TTC549 (cell line): ENCODE results near the gene DCLK2.

Experiments used
- FAIRE-seq: peaks from 2 replicates; lab custom pipeline; 2012; peaks lifted over from hg19 to GRCh38; lab: Jason Lieb, UNC

Gene DCLK2

DNA sequence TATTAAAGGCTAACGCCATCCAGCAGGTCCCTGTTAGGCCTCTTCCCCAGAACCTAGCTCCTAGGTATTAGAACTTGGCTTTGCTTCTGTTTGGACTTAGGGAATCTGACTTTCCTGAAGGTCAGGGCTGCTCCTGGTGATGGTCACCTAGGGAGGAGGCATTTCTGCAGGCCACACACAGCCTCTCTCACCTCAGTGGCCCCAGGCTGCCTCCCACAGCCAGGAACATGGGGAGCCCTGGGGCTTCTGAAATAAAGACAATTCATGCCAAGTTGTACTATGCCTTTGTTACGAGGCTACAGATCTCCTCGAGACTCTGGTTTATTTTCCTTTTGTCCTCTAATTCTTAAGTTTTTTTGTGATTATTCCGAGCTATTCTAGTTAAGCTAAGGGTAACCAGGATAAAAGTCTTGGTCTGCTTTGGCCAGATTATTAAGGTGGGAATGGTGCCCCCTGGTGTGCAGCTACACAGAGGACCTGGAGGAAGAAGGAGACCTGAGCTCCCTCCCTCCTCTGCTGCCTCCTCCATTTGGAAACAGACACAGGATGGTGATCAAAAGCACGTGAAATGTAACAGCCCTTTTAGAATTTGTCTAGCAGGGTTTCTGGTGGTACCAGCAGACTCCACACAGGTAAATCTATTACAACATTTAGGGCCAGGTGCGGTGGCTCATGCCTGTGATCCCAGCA lies 131.0 kb downstream of the DCLK2 start:
- no peak for FAIRE-seq

DNA sequence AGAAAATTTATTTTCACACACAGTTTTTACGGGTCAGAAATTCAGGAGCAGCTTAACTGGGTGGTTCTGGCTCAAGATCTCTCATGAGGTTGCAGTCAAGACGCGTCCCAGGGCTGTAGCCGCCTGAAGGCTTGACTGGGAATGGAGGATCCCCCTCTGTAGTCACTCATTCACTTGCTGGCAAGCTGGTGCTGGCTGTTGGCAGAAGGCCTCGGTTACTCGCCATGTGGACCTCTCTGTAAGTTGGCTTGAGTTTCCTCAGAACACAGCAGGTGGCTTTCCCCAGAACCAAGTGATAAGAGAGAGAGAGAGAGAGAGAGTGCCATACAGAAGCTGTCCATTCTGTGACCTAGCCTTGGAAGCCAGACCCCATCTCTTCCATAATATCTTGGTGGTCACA lies 132.8 kb downstream of the DCLK2 start:
- FAIRE-seq, result no peak

DNA sequence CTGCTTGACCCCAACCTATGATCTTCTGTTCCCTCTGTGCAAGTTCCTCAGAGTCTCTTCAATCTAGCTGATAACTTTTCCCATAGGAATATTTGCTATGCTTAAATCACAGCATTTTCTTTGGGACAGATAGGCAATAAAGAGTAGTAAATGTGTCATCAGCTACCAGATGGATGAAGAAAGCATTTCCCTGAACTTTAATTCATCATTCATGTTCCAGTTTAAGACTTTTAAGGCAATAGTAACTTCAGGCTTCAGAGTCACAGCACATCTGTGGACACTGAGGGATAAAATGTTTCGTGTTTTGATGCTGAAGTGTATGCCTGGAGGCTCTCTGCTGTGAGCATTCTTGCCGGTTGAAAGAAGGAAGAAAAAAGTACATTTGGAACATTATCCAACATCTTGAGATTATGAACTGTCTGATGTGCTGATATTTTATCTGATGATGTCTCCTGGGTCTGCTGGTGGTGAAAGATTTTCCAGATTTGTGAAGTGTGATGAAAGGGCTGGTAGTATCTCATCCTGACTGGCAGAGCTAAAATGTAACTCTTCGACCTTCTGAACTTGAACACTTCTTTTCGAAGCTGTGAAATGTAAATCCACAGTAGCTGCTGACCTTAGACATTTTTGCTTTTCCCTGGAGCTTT lies 133.7 kb downstream of the DCLK2 start:
- no peak for FAIRE-seq

DNA sequence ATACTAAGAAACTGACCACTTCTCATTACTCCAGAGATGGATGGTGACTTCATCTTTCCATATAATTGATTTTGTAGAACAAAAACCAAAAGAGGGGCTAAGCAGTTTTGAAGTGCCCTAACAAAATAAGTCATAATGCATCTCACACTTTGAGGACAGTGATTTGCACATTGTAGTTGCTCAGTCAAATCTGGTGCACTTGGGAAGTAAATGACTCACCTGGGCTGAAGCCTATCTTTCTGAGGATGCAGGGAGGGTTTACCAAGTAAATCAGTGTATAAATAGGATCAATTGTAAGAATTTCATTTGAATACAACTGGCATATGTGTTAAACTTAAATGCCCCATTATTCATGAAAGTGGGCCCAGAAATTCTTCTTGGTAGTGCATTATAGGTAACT lies 134.2 kb downstream of the DCLK2 start:
- FAIRE-seq, result no peak

DNA sequence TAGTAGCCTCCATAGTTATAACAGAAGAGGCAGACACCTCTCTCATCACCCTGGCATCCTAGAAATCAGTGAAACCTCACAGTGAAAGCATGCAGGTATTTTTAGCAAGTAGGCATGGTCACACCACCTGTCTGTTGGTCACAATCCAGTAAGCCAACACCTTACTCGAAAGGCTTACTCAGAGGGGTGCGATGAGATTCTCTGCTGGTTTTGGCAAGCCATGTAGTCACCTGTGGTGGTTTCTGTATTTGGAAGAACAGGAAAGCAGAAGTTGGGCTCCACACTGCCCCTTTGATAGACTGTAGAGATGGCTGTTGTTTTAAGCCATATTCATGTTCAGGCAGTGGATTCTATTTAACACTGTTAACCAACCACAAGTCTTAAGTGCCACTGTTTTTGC lies 134.7 kb downstream of the DCLK2 start:
- FAIRE-seq, result no peak

DNA sequence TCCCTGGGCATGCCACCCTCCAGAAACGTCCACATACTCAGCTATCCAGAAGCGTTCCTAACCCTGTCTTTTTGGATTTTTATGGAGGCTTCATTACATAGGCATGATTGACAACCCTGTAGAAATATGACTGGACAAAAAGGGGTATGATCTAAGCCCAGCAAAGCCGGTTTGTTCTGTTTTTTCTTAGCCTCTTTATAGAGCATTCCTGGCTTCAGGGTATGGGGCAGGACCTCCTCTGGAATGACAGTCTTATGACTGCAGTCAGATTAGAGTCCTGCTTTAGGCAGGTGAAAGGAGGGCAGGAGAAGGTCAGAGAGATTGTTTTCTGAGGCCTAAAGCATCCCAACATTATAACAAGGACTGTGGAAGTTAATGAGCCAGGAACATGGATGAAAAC lies 137.4 kb downstream of the DCLK2 start:
- no peak for FAIRE-seq

DNA sequence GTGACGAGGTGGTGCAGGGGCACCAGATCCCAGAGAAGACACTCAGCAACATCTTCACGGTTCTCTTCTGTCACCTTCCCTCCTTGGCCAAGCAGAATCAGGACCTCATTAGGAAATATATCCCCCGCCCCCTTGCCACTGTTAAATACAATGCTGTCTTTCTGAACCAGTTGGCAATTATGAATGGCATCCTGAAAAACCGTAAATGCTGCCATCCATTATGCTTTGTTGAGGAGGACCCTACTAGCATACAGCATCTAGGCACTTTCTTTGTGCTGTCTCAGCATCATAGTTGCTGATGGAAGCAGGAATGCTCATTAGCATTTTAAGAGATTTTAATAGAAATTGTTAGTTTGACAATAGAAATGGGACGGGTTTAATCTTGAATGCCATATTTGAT lies 138.5 kb downstream of the DCLK2 start:
- FAIRE-seq, result no peak

DNA sequence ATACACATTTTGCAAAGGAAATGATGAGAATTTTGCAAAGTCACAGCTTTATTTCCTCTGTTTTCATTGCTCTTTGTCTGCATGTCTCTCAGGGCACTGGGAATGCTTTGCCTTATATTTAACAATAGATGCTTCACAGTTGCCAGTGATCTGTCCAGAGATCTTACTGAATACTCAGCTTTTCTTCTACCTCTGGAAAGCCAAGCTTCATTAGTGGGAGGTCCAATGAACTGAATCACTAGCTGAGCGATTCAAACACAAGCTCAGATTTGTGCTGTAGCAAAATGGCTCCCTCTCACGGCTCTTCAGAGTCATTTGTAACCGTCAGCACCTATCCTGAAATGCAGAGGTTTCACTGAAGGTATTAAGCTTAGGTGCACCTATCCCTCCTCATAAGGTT lies 138.9 kb downstream of the DCLK2 start:
- no peak for FAIRE-seq

DNA sequence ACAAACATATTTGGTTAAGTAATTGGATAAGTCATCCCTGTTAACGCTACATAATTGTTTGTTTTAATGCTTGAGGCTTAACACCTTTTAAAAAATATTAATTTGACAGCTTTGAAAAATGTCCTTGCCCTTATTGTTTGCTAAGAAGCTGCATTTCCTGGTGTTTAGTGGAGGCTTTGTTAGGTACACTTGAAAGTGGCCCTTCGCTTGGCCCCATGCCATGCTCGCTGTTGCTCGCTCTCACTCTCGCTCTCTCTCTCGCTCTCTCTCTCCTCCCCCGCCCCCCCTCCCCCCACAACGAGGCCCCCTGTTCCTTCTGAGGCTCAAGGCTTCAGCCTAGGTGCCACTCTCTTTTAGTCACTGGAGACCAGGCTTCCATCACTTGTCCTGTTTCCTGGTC lies 139.6 kb downstream of the DCLK2 start:
- FAIRE-seq, result no peak

DNA sequence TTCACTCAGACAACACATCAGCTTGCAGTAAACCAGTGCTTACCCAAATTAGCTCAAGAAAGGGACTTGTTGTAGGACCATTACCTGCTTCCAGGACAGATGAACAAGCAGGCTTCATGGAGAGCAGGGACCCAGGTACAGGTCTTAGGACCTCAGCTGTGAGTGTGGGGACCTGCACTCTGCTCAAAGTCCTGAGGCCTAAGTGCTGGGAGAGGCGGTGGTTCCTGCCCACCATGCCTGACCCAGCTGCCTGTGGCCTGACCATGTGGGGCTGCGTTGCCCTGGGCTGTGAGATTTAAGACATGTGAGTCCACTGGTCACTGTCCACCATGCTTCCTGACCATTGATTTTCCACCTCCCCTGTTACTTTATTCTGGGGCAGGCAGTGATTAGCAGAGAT lies 140.2 kb downstream of the DCLK2 start:
- FAIRE-seq, result no peak

DNA sequence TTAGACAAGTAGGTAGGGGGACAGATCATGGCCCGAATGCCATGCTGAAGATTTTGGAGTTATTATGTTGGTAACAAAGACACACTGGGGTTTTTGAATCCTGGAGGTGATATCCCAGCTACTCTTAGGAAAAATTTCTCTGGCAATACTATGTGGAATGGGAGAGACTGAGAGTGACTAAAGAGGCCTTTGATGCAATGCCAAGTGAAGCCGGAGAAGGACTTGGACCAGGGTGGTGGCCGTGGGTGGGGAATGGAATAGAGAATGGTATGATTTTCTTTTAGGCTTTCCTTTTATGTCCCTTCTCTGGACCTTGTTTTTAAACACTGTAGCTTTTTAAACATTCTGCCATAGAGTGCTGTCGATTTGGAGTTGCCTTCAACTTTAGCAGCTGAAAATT lies 141.6 kb downstream of the DCLK2 start:
- FAIRE-seq, result no peak

DNA sequence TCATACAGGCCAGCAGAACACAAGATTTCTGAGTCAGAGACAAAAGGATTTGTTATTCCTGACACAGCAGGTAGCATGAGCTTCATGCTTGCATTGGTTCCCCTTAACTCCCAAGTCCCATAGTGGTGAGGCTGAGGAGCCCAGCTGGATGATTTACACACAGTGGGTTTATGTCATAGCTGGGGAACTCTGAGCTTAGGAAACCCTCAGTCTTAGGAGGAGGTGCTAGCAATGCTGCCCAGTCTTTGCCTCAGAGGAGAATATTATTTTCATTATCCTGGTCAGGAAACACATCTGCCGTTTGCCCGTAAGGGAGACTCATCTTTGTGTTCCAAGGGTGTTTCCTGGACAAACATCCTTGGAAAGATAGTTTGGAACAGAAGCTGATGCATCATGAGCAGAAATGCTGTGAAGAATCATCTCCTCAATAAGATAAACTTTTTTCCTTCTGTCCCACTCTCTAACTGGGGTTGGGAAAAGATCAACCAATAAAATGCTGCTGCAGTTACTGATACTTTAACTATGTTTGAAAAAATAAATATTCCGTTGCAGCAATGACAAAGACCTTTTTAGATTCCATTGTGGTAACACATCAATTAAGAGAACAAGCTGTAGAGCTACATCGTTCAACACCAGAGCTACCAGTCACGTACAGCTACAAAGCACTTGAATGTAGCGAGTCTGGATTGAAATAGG lies 146.8 kb downstream of the DCLK2 start:
- no peak for FAIRE-seq

DNA sequence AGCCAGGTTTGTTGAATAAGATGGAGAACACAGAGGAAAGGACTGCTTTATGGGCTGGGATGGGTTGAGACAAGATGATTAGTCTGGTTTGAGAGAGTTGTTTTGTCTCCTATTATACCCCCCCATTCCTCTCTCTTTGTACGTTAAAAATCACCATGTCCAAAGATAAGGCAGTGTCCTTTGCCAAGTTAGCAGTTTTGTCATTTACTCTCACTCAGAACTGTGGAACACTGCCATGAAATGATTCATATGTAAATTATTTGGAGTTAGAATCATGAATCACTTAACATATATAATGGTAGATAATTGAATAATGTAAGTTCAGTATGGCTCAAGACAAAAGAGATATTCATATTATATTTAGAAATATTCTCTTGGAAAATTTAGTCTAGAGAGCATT lies 151.3 kb downstream of the DCLK2 start:
- no peak for FAIRE-seq

DNA sequence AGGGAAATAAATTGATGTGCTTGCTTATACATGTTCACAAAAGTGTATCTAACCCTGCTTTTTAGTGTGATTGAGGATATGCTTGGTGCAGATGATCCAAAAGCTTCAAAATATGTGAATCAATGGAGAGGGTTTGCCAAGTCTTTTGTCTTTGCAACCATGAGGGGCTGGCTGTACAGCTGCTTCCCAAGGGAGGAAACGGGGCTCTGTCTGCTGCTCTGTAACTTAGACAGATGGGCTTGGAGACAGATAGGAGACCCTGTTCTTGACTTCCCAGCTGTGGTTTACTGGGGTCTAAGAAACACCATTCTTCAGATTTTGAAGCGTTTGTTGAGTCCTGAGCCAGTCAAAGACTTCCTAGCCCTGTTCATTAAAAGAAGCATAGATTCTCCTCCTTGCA lies 152.3 kb downstream of the DCLK2 start:
- no peak for FAIRE-seq

DNA sequence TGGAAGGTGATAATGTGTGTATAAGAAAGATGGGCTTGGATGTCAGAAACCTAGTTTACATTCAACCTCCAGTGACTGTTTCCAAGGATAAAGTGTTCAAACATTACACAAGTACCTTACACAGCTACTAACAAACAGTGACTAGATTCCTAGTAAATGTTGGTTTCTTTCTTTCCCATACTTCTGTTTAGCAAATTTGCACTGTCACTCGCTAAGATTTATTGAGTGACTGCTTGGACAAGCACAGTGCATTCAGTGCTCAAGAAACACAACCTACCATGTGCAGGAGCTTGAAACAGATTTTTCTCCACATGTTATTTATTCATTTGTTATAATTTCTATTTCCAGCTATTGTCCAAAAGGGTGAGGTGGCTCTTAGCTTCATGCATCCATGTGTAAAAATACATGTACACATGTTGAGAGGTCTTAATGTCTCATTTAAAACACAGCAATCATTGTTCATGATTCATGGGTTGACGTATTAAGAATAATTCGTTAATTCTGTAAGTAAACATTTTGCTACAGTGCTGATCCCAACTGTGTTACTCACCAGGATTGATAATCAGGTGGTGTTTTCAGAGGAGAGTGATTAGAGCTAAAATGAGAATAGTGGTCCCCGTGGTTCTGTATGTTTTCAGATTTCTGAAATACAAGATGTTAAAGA lies 153.0 kb downstream of the DCLK2 start:
- no peak for FAIRE-seq

DNA sequence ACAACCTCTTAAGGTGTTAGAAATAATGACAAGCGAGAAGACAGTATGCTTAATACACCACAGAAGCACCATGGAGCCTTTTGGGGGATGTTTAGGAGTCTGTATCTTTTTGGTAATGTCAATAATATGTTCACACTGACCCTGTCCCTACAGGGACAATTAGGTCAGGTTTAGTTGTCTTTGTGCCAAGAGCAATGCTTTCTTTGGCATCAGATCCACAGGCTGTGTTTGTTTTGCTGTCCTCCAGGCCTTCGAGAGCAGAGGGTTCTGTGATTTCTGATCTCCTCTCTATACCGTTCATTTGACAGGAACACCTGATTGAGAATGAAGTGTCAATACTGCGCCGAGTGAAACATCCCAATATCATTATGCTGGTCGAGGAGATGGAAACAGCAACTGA lies 153.8 kb downstream of the DCLK2 start:
- no peak for FAIRE-seq

DNA sequence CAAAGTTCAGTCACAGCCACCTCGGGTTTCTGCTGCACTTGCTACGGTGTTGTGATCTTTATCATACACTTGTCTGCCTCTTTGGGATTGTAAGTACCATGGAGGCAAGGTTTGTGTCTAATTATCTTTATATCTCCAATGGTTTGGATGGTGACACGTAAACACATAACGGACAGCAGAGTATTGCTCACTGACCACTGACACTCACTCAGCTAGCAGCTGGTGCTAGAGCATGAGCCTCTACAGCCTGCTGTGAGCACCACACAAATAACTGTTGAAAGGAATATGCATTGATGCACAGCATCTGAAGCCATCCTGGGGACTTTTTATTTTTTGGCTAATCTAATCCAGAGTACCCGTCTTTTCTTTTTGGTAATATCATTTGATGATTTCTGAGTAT lies 156.0 kb downstream of the DCLK2 start:
- FAIRE-seq, result no peak

DNA sequence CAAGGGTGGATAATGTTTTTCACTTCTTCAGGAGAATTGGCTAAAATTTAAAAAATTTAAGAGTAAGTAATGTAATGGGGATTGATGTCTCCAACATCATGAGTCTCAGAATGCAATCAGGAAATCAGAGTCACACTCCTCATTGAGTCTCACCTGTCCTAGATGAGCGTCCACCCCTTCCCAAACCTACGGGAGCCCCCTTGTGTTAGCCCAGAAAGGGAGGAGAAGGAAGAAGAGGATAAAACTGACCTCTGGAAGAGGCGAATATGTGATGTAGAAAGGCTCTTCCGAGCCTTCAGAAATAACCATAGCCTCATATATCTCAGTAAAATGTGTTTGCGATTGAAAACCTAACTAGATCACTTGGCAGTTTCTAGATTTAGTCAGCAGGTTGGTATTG lies 157.1 kb downstream of the DCLK2 start:
- no peak for FAIRE-seq

DNA sequence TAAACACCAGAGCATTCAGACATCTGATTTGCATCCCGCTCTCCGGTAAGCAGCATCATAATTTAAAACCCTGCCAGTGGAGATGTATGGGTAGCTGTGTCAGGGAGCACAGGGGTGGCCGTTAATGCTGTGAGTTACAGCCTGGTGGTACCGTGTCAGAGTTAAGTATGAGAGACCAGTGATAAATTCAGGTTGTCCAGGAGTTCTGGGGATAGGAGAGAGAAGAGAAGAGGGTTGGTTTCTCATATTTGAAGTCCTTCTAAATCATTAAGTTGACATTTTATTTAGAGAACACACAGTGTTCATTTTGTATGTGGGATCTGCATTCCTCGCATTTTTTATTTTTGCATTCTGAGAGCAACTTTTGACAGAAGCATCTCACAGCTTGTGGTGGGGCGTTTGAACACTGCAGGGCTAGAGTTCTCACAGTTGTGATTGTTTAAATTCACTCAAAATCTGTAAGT lies 157.6 kb downstream of the DCLK2 start:
- FAIRE-seq, result no peak

DNA sequence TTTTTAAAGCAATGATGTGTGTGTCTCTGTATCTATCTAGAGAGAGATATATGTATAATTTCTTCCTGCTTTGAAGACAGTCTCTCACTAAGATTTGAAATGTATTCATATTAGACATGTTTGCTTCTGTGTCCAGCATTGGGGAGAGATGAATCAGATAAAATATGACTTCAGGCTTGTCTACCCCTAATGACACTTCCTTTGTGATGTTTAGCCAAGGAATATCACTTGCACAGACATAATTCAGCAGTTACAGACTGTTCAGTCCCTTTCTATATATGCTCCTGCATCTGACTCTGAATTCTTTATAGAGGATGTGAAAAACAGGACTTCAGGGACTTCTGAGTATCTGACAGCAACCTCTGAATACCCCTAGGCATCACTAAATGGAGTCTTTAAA lies 158.4 kb downstream of the DCLK2 start:
- no peak for FAIRE-seq

DNA sequence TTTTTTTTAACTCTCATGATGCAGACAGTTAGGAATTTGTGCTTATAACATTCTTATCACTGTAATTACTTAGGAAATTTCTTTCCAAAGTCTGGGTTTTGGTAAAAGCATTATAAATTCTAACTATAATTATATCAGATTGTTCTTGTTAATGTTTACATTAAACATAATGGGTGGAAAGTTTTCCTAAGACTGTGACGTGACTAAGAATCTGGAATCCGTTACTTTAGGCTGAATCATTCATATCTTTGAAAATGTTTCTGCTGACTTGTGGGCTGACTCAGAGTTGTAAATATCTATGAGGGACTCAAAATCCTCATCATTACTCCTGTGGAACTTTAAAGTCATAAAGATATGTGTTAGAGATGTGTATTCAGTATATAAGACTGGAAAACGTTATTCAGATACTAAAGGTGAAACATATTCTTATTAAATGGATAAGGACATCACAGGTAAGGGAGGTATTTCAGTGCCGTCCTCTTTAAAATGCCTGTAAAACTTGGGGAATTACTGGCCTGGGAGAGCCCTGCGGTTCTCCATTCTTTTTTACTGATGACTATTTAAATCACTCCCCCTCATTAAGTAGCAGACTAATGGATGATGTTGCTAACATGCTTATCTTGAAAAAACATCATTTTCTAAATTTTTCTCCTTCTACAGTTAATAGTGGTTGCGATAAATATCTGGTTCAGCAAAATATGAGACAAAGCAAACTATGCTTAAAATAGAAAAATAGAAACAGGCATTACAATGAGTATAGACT lies 159.0 kb downstream of the DCLK2 start:
- FAIRE-seq, result no peak

DNA sequence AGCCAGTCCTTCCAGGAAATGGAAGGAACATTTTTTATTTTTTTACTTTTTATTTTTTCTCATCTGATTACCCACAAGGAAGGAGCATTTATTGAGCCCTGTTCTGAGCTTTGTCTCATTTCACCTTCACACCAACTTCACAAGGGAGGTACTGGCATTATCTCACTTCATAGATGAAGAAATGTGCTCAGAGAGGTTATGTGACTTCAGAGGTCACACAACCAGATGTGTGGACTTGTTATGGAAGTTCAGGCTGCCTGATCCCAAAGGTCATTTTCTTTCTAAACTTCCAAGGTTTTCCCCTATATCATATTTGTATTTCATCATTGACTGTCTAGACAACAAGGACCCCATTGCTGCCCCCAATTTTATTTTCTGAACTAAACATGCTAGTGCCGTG lies 160.3 kb downstream of the DCLK2 start:
- FAIRE-seq, result no peak
